GM12874 (cell line): ENCODE measurements around the gene HES2.

ENCODE experiments used
- CTCF ChIP-seq: IDR thresholded peaks from 2 replicates; pipeline ENCODE4 v1.5.1; 2011; ENCODE audit warnings: low read depth, mild to moderate bottlenecking, control low read depth, low read length, moderate library complexity; ENCODE audit not compliant: insufficient read depth

HES2 gene

GRCh38 chr1:6460301-6461050, 40.8 kb upstream of the HES2 start:
- no peak for TF ChIP-seq CTCF

GRCh38 chr1:6459850-6460265, 40.1 kb upstream of the HES2 start:
- no peak for TF ChIP-seq CTCF

GRCh38 chr1:6456800-6457466, 37.2 kb upstream of the HES2 start:
- no peak for TF ChIP-seq CTCF

- no peak for TF ChIP-seq CTCF
These were observed 35.4 kb upstream of the HES2 start for GRCh38 chr1:6454856-6455751.

- no peak for TF ChIP-seq CTCF
These were observed 31.2 kb upstream of the HES2 start for GRCh38 chr1:6450943-6451373.

- TF ChIP-seq CTCF: no peak
These were observed 30.3 kb upstream of the HES2 start for GRCh38 chr1:6450005-6450450.
